HCT116 (cell line): ENCODE measurements around the gene GNA12. TPM values are rescaled to one million over a fixed set of nuclear protein-coding genes. Genes with fewer than 3 reads are reported as not detected.
"Not testable (repeated sequence)": the region's sequence is repeated elsewhere in the genome, so short reads cannot be mapped to it uniquely, and the experiment has no call there.

Source experiments
- ATAC-seq: fragments of 200-7000 bp; cut with Tn5 transposase; 2 replicates; pipeline ENCODE4 v1.9.1; 2020; ENCODE audit warnings: mild to moderate bottlenecking, moderate library complexity
- BruUV-seq: library from RNA; stranded (reverse); fragments of 400-500 nt; replicated peaks from 2 replicates; lab custom pipeline; 2021; lab: Mats Ljungman, UMichigan
- CTCF ChIA-PET: fragments of 300-600 bp; sonication (Branson Sonifier 250); formaldehyde crosslinking; loops from one replicate; lab custom pipeline; 2021; ENCODE audit warnings: antibody characterized with exemption; lab: Charles Lee
- POLR2A ChIA-PET: fragments of 300-600, 350-600 bp; sonication (Branson Sonifier 250); formaldehyde crosslinking; loops from one replicate; lab custom pipeline; 2021; ENCODE audit warnings: antibody characterized with exemption; lab: Charles Lee
- RAD21 ChIA-PET, 2 experiments: fragments of 300-600 bp; sonication (Branson Sonifier 250); formaldehyde crosslinking; loops; one replicate each; lab custom pipeline; 2023; ENCODE audit warnings: low total read pairs in 2 of 2; ENCODE audit not compliant: uncharacterized antibody in 2 of 2, unreplicated experiment in 2 of 2, low non-redundant PET in 1 of 2; lab: Charles Lee
- DNase-seq: peaks from one replicate; pipeline ENCODE4 v3.0.0-alpha.2; 2010; ENCODE audit warnings: low read depth, low spot score
- H2AFZ ChIP-seq: fragments of 200-600 bp; shearing (Covaris generic), sonication (generic); 2 replicates; pipeline ENCODE4 v1.6.1; 2017; ENCODE audit warnings: low read depth, mixed run types, mixed read lengths, antibody characterized with exemption, low read length; ENCODE audit not compliant: poor library complexity, severe bottlenecking
- H3K27ac ChIP-seq: 2 replicates; pipeline ENCODE4 v1.5.1; 2012; ENCODE audit warnings: low read depth, low read length
- H3K27me3 ChIP-seq: fragments of 200-600 bp; sonication (generic); 2 replicates; pipeline ENCODE4 v1.6.1; 2016; ENCODE audit warnings: mixed run types, low read length, mixed read lengths; ENCODE audit not compliant: insufficient read depth
- H3K36me3 ChIP-seq, 2 experiments: fragments of 200-500 bp in 1 of 2; fragments of 200-600 bp in 1 of 2; sonication (Bioruptor generic) in 1 of 2; sonication (generic) in 1 of 2; 2 replicates each; pipeline versions ENCODE4 v1.5.1 to v1.6.1; 2014 to 2016; ENCODE audit warnings: low read length in 2 of 2, inconsistent platforms in 1 of 2, mixed read lengths in 1 of 2, mixed run types in 1 of 2; ENCODE audit not compliant: insufficient read depth in 2 of 2, control insufficient read depth in 1 of 2
- H3K4me1 ChIP-seq, 2 experiments: fragments of 200-600 bp in 1 of 2; sonication (generic) in 1 of 2; 2 replicates each; pipeline versions ENCODE4 v1.5.1 to v1.6.1; 2012 to 2017; ENCODE audit warnings: low read length in 2 of 2, inconsistent platforms in 1 of 2, mild to moderate bottlenecking in 1 of 2, mixed read lengths in 1 of 2, mixed run types in 1 of 2, moderate library complexity in 1 of 2; ENCODE audit not compliant: insufficient read depth in 2 of 2, control insufficient read depth in 1 of 2
- H3K4me2 ChIP-seq: fragments of 200-600 bp; sonication (generic); 2 replicates; pipeline ENCODE4 v1.6.1; 2017; ENCODE audit warnings: mixed run types, low read length, mixed read lengths
- H3K4me3 ChIP-seq, 2 experiments: fragments of 200-600 bp in 1 of 2; sonication (generic) in 1 of 2; replicated peaks in 1 of 2; 2 replicates each; pipeline ENCODE4 v1.5.1; 2011 to 2016; ENCODE audit warnings: low read length in 2 of 2, control low read depth in 1 of 2, low read depth in 1 of 2, mild to moderate bottlenecking in 1 of 2, mixed read lengths in 1 of 2, mixed run types in 1 of 2
- H3K79me2 ChIP-seq: fragments of 200-600 bp; sonication (generic); 2 replicates; pipeline ENCODE4 v1.6.1; 2017; ENCODE audit warnings: mild to moderate bottlenecking, mixed run types, low read length, moderate library complexity, mixed read lengths; ENCODE audit not compliant: insufficient read depth
- H3K9ac ChIP-seq: fragments of 200-600 bp; sonication (generic); 2 replicates; pipeline ENCODE4 v1.6.1; 2016; ENCODE audit warnings: low read length, mixed read lengths
- H3K9me2 ChIP-seq: fragments of 200-600 bp; sonication (generic), shearing (Covaris generic); 2 replicates; pipeline ENCODE4 v1.6.1; 2017; ENCODE audit warnings: mixed run types, mild to moderate bottlenecking, moderate library complexity; ENCODE audit not compliant: insufficient read depth
- H3K9me3 ChIP-seq, 2 experiments: fragments of 200-500 bp in 1 of 2; fragments of 200-600 bp in 1 of 2; sonication (Bioruptor generic) in 1 of 2; sonication (generic) in 1 of 2; 2 replicates each; pipeline ENCODE4 v1.6.1; 2014 to 2017; ENCODE audit warnings: low read length in 2 of 2, mixed read lengths in 2 of 2, inconsistent platforms in 1 of 2, low read depth in 1 of 2, mild to moderate bottlenecking in 1 of 2, mixed run types in 1 of 2, moderate library complexity in 1 of 2; ENCODE audit not compliant: control insufficient read depth in 1 of 2, insufficient read depth in 1 of 2
- H4K20me1 ChIP-seq: fragments of 200-600 bp; sonication (generic), shearing (Covaris generic); 2 replicates; pipeline ENCODE4 v1.6.1; 2017; ENCODE audit warnings: mixed run types, mild to moderate bottlenecking, moderate library complexity; ENCODE audit not compliant: insufficient read depth
- CBX3 ChIP-seq: IDR thresholded peaks from 2 replicates; pipeline ENCODE4 v1.6.1; 2012; ENCODE audit warnings: low read depth
- CEBPB ChIP-seq: IDR thresholded peaks from 2 replicates; pipeline ENCODE4 v1.6.1; 2012; ENCODE audit warnings: low read depth
- EGR1 ChIP-seq: IDR thresholded peaks from 2 replicates; pipeline ENCODE4 v1.6.1; 2012; ENCODE audit warnings: low read depth
- EZH2 ChIP-seq: fragments of 200-600 bp; sonication (generic); IDR thresholded peaks from 2 replicates; pipeline ENCODE4 v1.6.1; 2017; ENCODE audit warnings: antibody characterized with exemption, mixed run types
- EZH2phosphoT487 ChIP-seq: fragments of 200-600 bp; IDR thresholded peaks from 2 replicates; pipeline ENCODE4 v1.6.1; 2018; ENCODE audit warnings: antibody characterized with exemption, borderline replicate concordance
- POLR2AphosphoS5 ChIP-seq: IDR thresholded peaks from 2 replicates; pipeline ENCODE4 v1.6.1; 2011; ENCODE audit warnings: mild to moderate bottlenecking, low read depth, low read length, moderate library complexity
- RAD21 ChIP-seq: IDR thresholded peaks from 2 replicates; pipeline ENCODE4 v1.6.1; 2012; ENCODE audit warnings: low read depth, mild to moderate bottlenecking
- SIN3A ChIP-seq: IDR thresholded peaks from 2 replicates; pipeline ENCODE4 v1.6.1; 2012; ENCODE audit warnings: low read depth
- SP1 ChIP-seq: IDR thresholded peaks from 2 replicates; pipeline ENCODE4 v1.6.1; 2012; ENCODE audit warnings: low read depth
- TCF7L2 ChIP-seq: IDR thresholded peaks from 2 replicates; pipeline ENCODE4 v1.7.0; 2011; ENCODE audit warnings: borderline replicate concordance, inconsistent platforms; ENCODE audit not compliant: insufficient read depth, insufficient read length; ENCODE audit errors: extremely low read depth
- ZFX ChIP-seq: fragments of 450-650 bp; IDR thresholded peaks from 2 replicates; pipeline ENCODE4 v1.6.1; 2017
- ZNF274 ChIP-seq: fragments of 200-500 bp; sonication (Bioruptor generic); IDR thresholded peaks from 2 replicates; pipeline ENCODE4 v1.6.1; 2014; ENCODE audit warnings: mild to moderate bottlenecking, low read depth, low read length, inconsistent platforms
- intact Hi-C: fragments of 100-400 bp; cut with micrococcal nuclease; formaldehyde crosslinking; loops from 2 replicates; pipeline ENCODE4 v1.10.0; 2022
- total RNA-seq: library from RNA; stranded (reverse); gene quantifications from one replicate; pipeline ENCODE4 v1.2.1, GENCODE V29; 2021; ENCODE audit not compliant: unreplicated experiment
- TF ChIP-seq, protein P1 (sequence below): IDR thresholded peaks from 2 replicates; pipeline ENCODE4 v1.6.1; 2012
- TF ChIP-seq, protein P2 (sequence below): IDR thresholded peaks from 2 replicates; pipeline ENCODE4 v1.6.1; 2012; ENCODE audit warnings: low read depth
- TF ChIP-seq, protein P3 (sequence below): IDR thresholded peaks from 2 replicates; pipeline ENCODE4 v1.6.1; 2012

Gene GNA12
- total RNA-seq, 1 experiment from 2014 or later = 32.6 TPM

GRCh38 chr7:2692543-2692942 lies 151.6 kb downstream of the GNA12 start (continued):
- TF ChIP-seq EZH2phosphoT487 (no peak), ZNF274 (no peak), SP1 (no peak)

GRCh38 chr7:2691932-2692439 lies 152.1 kb downstream of the GNA12 start:
- peaks cover 10 to 23% of the 10 kb centered on the region in 2 experiments; a peak in 3 of 4 replicates for H3K4me1 ChIP-seq
- CTCF ChIA-PET = interaction anchor here (0.6 kb wide), 1 partner anchor 21 kb away, joined by 3 read pairs; no protein-coding TSS in a partner anchor
- RAD21 ChIA-PET = not testable (repeated sequence)

DNA sequence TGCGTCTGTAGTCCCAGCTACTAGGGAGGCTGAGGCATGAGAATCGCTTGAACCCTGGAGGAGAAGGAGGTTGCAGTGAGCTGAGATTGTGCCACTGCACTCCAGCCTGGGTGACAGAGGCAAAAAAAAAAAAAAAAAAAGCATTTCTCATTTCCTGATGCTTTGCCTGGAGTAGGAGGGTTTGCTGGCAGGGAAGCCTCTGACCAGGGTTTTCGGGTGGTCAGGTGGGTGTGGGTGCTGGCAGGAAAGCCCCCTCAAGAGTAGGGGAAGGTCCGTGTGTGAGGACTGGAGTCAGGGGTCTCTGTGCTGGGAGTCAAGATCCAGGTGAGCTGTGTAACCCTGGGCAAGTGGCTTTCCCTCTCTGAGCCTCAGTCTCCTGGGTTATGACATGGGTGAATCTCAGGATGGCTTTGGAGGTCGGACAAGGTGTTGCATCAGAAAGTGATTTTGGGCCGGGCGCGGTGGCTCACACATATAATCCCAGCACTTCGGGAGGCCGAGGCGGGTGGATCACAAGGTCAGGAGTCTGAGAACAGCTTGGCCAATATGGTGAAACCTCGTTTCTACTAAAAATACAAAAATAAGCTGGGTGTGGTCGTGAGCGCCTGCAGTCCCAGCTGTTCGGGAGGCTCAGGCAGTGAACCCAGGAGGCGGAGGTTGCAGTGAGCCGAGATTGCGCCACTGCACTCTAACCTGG lies 152.9 kb downstream of the GNA12 start:
- Histone ChIP-seq H3K4me2 (no peak overlapping the region), H3K27ac (no peak overlapping the region)
- CTCF ChIA-PET = no interaction called here

More at GRCh38 chr7:2691932-2692439, 152.1 kb downstream of the GNA12 start:
- H3K27me3 ChIP-seq, H3K27ac ChIP-seq, H3K4me2 ChIP-seq, H2AFZ ChIP-seq, ATAC-seq, intact Hi-C loops, DNase-seq, H3K9ac ChIP-seq, H3K9me3 ChIP-seq, H3K36me3 ChIP-seq, H3K79me2 ChIP-seq, H4K20me1 ChIP-seq, POLR2A ChIA-PET, BruUV-seq, H3K4me3 ChIP-seq, H3K9me2 ChIP-seq: not testable (repeated sequence)

More for the DNA sequence above, 152.9 kb downstream of the GNA12 start:
- ATAC-seq (no peak), DNase-seq (no peak)
- no TSS peak for BruUV-seq
- H4K20me1 ChIP-seq = no peaks in the 10 kb centered on the region
- intact Hi-C loops = no loop called here
- H3K4me1 ChIP-seq = peaks cover 10 to 23% of the 10 kb centered on the region in 2 experiments; a peak in 3 of 4 replicates
- H3K36me3 ChIP-seq = no peaks in the 10 kb centered on the region
- TF ChIP-seq ZNF274 (no peak), SIN3A (no peak), EGR1 (no peak), POLR2AphosphoS5 (no peak), TCF7L2 (no peak), RAD21 (no peak), ZFX (no peak), CBX3 (no peak), EZH2 (no peak), CEBPB (no peak)
- TF ChIP-seq, protein P1, sequence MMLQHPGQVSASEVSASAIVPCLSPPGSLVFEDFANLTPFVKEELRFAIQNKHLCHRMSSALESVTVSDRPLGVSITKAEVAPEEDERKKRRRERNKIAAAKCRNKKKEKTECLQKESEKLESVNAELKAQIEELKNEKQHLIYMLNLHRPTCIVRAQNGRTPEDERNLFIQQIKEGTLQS = no peak
- TF ChIP-seq, protein P2, sequence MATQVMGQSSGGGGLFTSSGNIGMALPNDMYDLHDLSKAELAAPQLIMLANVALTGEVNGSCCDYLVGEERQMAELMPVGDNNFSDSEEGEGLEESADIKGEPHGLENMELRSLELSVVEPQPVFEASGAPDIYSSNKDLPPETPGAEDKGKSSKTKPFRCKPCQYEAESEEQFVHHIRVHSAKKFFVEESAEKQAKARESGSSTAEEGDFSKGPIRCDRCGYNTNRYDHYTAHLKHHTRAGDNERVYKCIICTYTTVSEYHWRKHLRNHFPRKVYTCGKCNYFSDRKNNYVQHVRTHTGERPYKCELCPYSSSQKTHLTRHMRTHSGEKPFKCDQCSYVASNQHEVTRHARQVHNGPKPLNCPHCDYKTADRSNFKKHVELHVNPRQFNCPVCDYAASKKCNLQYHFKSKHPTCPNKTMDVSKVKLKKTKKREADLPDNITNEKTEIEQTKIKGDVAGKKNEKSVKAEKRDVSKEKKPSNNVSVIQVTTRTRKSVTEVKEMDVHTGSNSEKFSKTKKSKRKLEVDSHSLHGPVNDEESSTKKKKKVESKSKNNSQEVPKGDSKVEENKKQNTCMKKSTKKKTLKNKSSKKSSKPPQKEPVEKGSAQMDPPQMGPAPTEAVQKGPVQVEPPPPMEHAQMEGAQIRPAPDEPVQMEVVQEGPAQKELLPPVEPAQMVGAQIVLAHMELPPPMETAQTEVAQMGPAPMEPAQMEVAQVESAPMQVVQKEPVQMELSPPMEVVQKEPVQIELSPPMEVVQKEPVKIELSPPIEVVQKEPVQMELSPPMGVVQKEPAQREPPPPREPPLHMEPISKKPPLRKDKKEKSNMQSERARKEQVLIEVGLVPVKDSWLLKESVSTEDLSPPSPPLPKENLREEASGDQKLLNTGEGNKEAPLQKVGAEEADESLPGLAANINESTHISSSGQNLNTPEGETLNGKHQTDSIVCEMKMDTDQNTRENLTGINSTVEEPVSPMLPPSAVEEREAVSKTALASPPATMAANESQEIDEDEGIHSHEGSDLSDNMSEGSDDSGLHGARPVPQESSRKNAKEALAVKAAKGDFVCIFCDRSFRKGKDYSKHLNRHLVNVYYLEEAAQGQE = no peak
- TF ChIP-seq, protein P3, sequence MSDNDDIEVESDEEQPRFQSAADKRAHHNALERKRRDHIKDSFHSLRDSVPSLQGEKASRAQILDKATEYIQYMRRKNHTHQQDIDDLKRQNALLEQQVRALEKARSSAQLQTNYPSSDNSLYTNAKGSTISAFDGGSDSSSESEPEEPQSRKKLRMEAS = no peak
- no peak overlapping the region for H3K4me3 ChIP-seq
- RAD21 ChIA-PET = no interaction called here
- no peaks in the 10 kb centered on the region for H3K9me2 ChIP-seq
- H3K79me2 ChIP-seq = no peaks in the 10 kb centered on the region
- H2AFZ ChIP-seq = no peak overlapping the region
- H3K9ac ChIP-seq = no peak overlapping the region
- H3K27me3 ChIP-seq = no peaks in the 10 kb centered on the region
- no peaks in the 10 kb centered on the region for H3K9me3 ChIP-seq
- POLR2A ChIA-PET = no interaction called here
